IMR-90 (cell line): Measurements from ENCODE around the gene CNTN4. TPM values are rescaled to one million over a fixed set of nuclear protein-coding genes. Genes with fewer than 3 reads are reported as not detected.

Experiments
- ATAC-seq: fragments of 200-7000 bp; cut with Tn5 transposase; 2 replicates; pipeline ENCODE4 v1.9.1; 2020; ENCODE audit warnings: low read depth, mild to moderate bottlenecking, moderate library complexity
- BruUV-seq: library from RNA; stranded (reverse); fragments of 400-500 nt; replicated peaks from 2 replicates; lab custom pipeline; 2021; lab: Mats Ljungman, UMichigan
- CTCF ChIA-PET: fragments of 300-600 bp; formaldehyde crosslinking; extraction: SDS; loops from one replicate; lab custom pipeline; 2021; ENCODE audit warnings: antibody characterized with exemption; lab: Yijun Ruan, JAX
- POLR2A ChIA-PET: fragments of 300-600 bp; sonication (Branson Sonifier 250); formaldehyde crosslinking; loops from one replicate; lab custom pipeline; 2022; ENCODE audit warnings: antibody characterized with exemption; ENCODE audit not compliant: unreplicated experiment; lab: Charles Lee
- DNase-seq: peaks from one replicate; pipeline ENCODE4 v3.0.0; 2013
- H2AFZ ChIP-seq: replicated peaks from 2 replicates; pipeline ENCODE3; 2013; ENCODE audit warnings: low read length, mild to moderate bottlenecking; ENCODE audit not compliant: poor library complexity
- H2AK5ac ChIP-seq: 2 replicates; pipeline ENCODE4 v1.6.1; 2013; ENCODE audit warnings: low read depth, low read length, inconsistent platforms
- H2AK9ac ChIP-seq: replicated peaks from 2 replicates; pipeline ENCODE3; 2013; ENCODE audit warnings: mild to moderate bottlenecking, low read depth, low read length, moderate library complexity; ENCODE audit not compliant: poor library complexity
- H2BK120ac ChIP-seq: 2 replicates; pipeline ENCODE4 v1.6.1; 2013; ENCODE audit warnings: low read depth, low read length, inconsistent platforms
- H2BK15ac ChIP-seq: 3 replicates; pipeline ENCODE4 v1.6.1; 2013; ENCODE audit warnings: low read depth, low read length, inconsistent platforms
- H2BK20ac ChIP-seq: 2 replicates; pipeline ENCODE4 v1.6.1; 2013; ENCODE audit warnings: low read depth, mild to moderate bottlenecking, inconsistent platforms, low read length, moderate library complexity
- H2BK5ac ChIP-seq: 2 replicates; pipeline ENCODE4 v1.6.1; 2013; ENCODE audit warnings: mild to moderate bottlenecking, low read depth, low read length, inconsistent platforms; ENCODE audit not compliant: poor library complexity, severe bottlenecking
- H3K14ac ChIP-seq: replicated peaks from 2 replicates; pipeline ENCODE4 v1.6.1; 2013; ENCODE audit warnings: low read depth, low read length, inconsistent platforms
- H3K18ac ChIP-seq: 2 replicates; pipeline ENCODE4 v1.6.1; 2013; ENCODE audit warnings: low read depth, low read length, control low read depth
- H3K23ac ChIP-seq: 2 replicates; pipeline ENCODE4 v1.6.1; 2013; ENCODE audit warnings: low read depth, low read length, inconsistent platforms
- H3K27ac ChIP-seq: 2 replicates; pipeline ENCODE4 v1.5.1; 2013; ENCODE audit warnings: mild to moderate bottlenecking, control low read depth, low read length; ENCODE audit not compliant: insufficient read depth
- H3K27me3 ChIP-seq: 2 replicates; pipeline ENCODE4 v1.6.1; 2013; ENCODE audit warnings: low read length; ENCODE audit not compliant: control insufficient read depth, insufficient read depth
- H3K36me3 ChIP-seq: 2 replicates; pipeline ENCODE4 v1.6.1; 2013; ENCODE audit warnings: low read length, mixed read lengths; ENCODE audit not compliant: control insufficient read depth, insufficient read depth
- H3K4ac ChIP-seq: 2 replicates; pipeline ENCODE4 v1.6.1; 2013; ENCODE audit warnings: low read depth, low read length, inconsistent platforms
- H3K4me1 ChIP-seq: 2 replicates; pipeline ENCODE4 v1.6.1; 2013; ENCODE audit warnings: low read length, mixed read lengths; ENCODE audit not compliant: control insufficient read depth, insufficient read depth
- H3K4me2 ChIP-seq: 2 replicates; pipeline ENCODE4 v1.6.1; 2013; ENCODE audit warnings: low read depth, mild to moderate bottlenecking, control low read depth, low read length, moderate library complexity
- H3K4me3 ChIP-seq: 2 replicates; pipeline ENCODE4 v1.5.1; 2013; ENCODE audit warnings: low read depth, mild to moderate bottlenecking, control low read depth, low read length, moderate library complexity; ENCODE audit not compliant: insufficient read depth
- H3K56ac ChIP-seq: 2 replicates; pipeline ENCODE4 v1.6.1; 2013; ENCODE audit warnings: low read length, inconsistent platforms; ENCODE audit not compliant: insufficient read depth; ENCODE audit errors: extremely low read depth
- H3K79me1 ChIP-seq, 2 experiments: 2 replicates each; pipeline ENCODE4 v1.6.1; 2013; ENCODE audit warnings: low read length in 2 of 2, inconsistent platforms in 1 of 2, low read depth in 1 of 2
- H3K9ac ChIP-seq: 2 replicates; pipeline ENCODE4 v1.6.1; 2013; ENCODE audit warnings: low read depth, low read length, control low read depth
- H3K9me1 ChIP-seq: 2 replicates; pipeline ENCODE4 v1.6.1; 2013; ENCODE audit warnings: low read length, inconsistent platforms; ENCODE audit not compliant: insufficient read depth
- H3K9me3 ChIP-seq: 2 replicates; pipeline ENCODE4 v1.6.1; 2013; ENCODE audit warnings: low read length; ENCODE audit not compliant: control insufficient read depth, insufficient read depth
- H4K20me1 ChIP-seq: 2 replicates; pipeline ENCODE4 v1.6.1; 2013; ENCODE audit warnings: low read length, inconsistent platforms; ENCODE audit not compliant: insufficient read depth
- H4K5ac ChIP-seq: 2 replicates; pipeline ENCODE4 v1.6.1; 2013; ENCODE audit warnings: mild to moderate bottlenecking, low read depth, low read length, control low read depth
- H4K8ac ChIP-seq, 2 experiments: 2 replicates each; pipeline ENCODE4 v1.6.1; 2013; ENCODE audit warnings: low read depth in 2 of 2, low read length in 2 of 2, control low read depth in 1 of 2, inconsistent platforms in 1 of 2
- H4K91ac ChIP-seq: 2 replicates; pipeline ENCODE4 v1.6.1; 2013; ENCODE audit warnings: low read depth, low read length, inconsistent platforms; ENCODE audit not compliant: insufficient read depth
- BHLHE40 ChIP-seq: fragments of 150-350 bp; IDR thresholded peaks from 2 replicates; pipeline ENCODE4 v1.6.1; 2016; ENCODE audit warnings: mild to moderate bottlenecking, low read depth, low read length
- CEBPB ChIP-seq: IDR thresholded peaks from 2 replicates; pipeline ENCODE4 v1.6.1; 2012; ENCODE audit warnings: low read depth, low read length, improper control_type of control experiment
- CHD1 ChIP-seq: IDR thresholded peaks from 2 replicates; pipeline ENCODE4 v1.6.1; 2012; ENCODE audit warnings: low read depth, low read length, improper control_type of control experiment
- FOS ChIP-seq: fragments of 150-350 bp; IDR thresholded peaks from 2 replicates; pipeline ENCODE4 v1.6.1; 2016; ENCODE audit warnings: low read depth, low read length
- MAZ ChIP-seq: IDR thresholded peaks from 2 replicates; pipeline ENCODE4 v1.6.1; 2012; ENCODE audit warnings: low read depth, mild to moderate bottlenecking, low read length, improper control_type of control experiment, moderate library complexity, borderline replicate concordance
- MXI1 ChIP-seq: IDR thresholded peaks from 2 replicates; pipeline ENCODE4 v1.6.1; 2012; ENCODE audit warnings: low read depth, mild to moderate bottlenecking, low read length, moderate library complexity, borderline replicate concordance
- NFE2L2 ChIP-seq: fragments of 150-350 bp; IDR thresholded peaks from 2 replicates; pipeline ENCODE4 v1.6.1; 2016; ENCODE audit warnings: low read depth, mild to moderate bottlenecking, low read length
- POLR2A ChIP-seq: IDR thresholded peaks from 2 replicates; pipeline ENCODE4 v1.6.1; 2012; ENCODE audit warnings: mild to moderate bottlenecking, low read depth, low read length
- RAD21 ChIP-seq: IDR thresholded peaks from 2 replicates; pipeline ENCODE4 v1.6.1; 2012; ENCODE audit warnings: low read length, improper control_type of control experiment
- RCOR1 ChIP-seq: IDR thresholded peaks from 2 replicates; pipeline ENCODE4 v1.6.1; 2012; ENCODE audit warnings: mild to moderate bottlenecking, low read length, improper control_type of control experiment; ENCODE audit not compliant: insufficient replicate concordance
- RFX5 ChIP-seq: IDR thresholded peaks from 2 replicates; pipeline ENCODE4 v1.8.0; 2012; ENCODE audit warnings: low read depth, mild to moderate bottlenecking, low read length, moderate library complexity
- SMC3 ChIP-seq: fragments of 150-350 bp; IDR thresholded peaks from 2 replicates; pipeline ENCODE4 v1.6.1; 2016; ENCODE audit warnings: low read depth, mild to moderate bottlenecking, antibody characterized with exemption, low read length, moderate library complexity
- WGBS, 2 experiments: methylation state at CpG; one replicate each; pipeline versions ENCODE4 v1.1.5 to v1.1.7; 2013; ENCODE audit warnings: missing lambda C conversion rate in 2 of 2; ENCODE audit not compliant: insufficient read length in 1 of 2; ENCODE audit errors: extremely low coverage in 2 of 2; 5-methylcytosine and 5-hydroxymethylcytosine counted together
- dilution Hi-C: fragments of 300-500 bp; cut with HindIII; formaldehyde crosslinking; loops from one replicate; pipeline ENCODE4 v1.14.3; 2018; ENCODE audit warnings: low sequenced_read_pairs; ENCODE audit not compliant: unreplicated experiment
- in situ Hi-C: fragments of 300-500 bp; cut with MboI; formaldehyde crosslinking; loops from 3 replicates; pipeline ENCODE4 v1.14.3; 2019; ENCODE audit warnings: low sequenced_read_pairs, inconsistent platforms, mixed read lengths
- intact Hi-C: fragments of 100-400 bp; cut with micrococcal nuclease; formaldehyde crosslinking; loops from 2 replicates; pipeline ENCODE4 v1.10.0; 2022
- polyA plus RNA-seq, 3 experiments: library from polyadenylated mRNA; depleted of rRNA; stranded (reverse); fragments of >200 nt; gene quantifications; 2 replicates each; pipeline ENCODE4 v1.2.3, GENCODE V29; 2012; ENCODE audit warnings: low replicate concordance in 1 of 3
- total RNA-seq: library from RNA; depleted of rRNA; stranded (reverse); fragments of >200 nt; gene quantifications from 2 replicates; pipeline ENCODE4 v1.2.3, GENCODE V29; 2012
- TF ChIP-seq, protein P1 (sequence below): fragments of 150-350 bp; IDR thresholded peaks from 2 replicates; pipeline ENCODE4 v1.6.1; 2017; ENCODE audit warnings: mild to moderate bottlenecking, antibody characterized with exemption, low read length, low read depth
- TF ChIP-seq, protein P2 (sequence below): fragments of 150-350 bp; IDR thresholded peaks from 2 replicates; pipeline ENCODE4 v1.6.1; 2016; ENCODE audit warnings: low read depth, mild to moderate bottlenecking, low read length, moderate library complexity, borderline replicate concordance
- TF ChIP-seq, protein P3 (sequence below): conservative IDR thresholded peaks from 2 replicates; pipeline ENCODE4 v1.5.1; 2012; ENCODE audit warnings: mild to moderate bottlenecking, low read depth, low read length, improper control_type of control experiment

Gene CNTN4
- total and polyA plus RNA-seq, 2 of the 4 experiments (the other 2 are of a cell fraction) = under 0.01 TPM; not detected in 1

GRCh38 chr3:2218375-2218774 lies 119.7 kb downstream of the CNTN4 start:
- Histone ChIP-seq H3K56ac (no peak overlapping the region), H3K27me3 (no peaks in the 10 kb centered on the region), H4K8ac (no peak overlapping the region), H3K9ac (no peak overlapping the region), H2BK20ac (no peak overlapping the region), H3K23ac (no peak overlapping the region), H3K4me1 (no peaks in the 10 kb centered on the region), H3K9me3 (peaks cover 6% of the 10 kb centered on the region), H2AK9ac (no peak overlapping the region), H2BK5ac (no peak overlapping the region), H4K20me1 (no peaks in the 10 kb centered on the region), H2AK5ac (no peak overlapping the region), H2BK15ac (no peak overlapping the region), H3K18ac (no peak overlapping the region), H3K79me1 (no peaks in the 10 kb centered on the region), H3K14ac (no peak overlapping the region), H3K4ac (no peak overlapping the region), H2BK120ac (no peak overlapping the region), H4K91ac (no peak overlapping the region), H3K4me2 (no peak overlapping the region), H2AFZ (no peak overlapping the region), H3K36me3 (no peaks in the 10 kb centered on the region), H3K27ac (no peak overlapping the region), H3K4me3 (no peak overlapping the region), H3K9me1 (no peaks in the 10 kb centered on the region), H4K5ac (no peak overlapping the region)
- DNase-seq = no peak
- in situ Hi-C loops = no loop called here
- ATAC-seq = no peak
- intact Hi-C loops = no loop called here
- dilution Hi-C loops = no loop called here
- ChIA-PET CTCF (interaction anchor here (0.7 kb wide), 1 partner anchor 1148 kb away, joined by 3 read pairs; no protein-coding TSS in a partner anchor), POLR2A (no interaction called here)
- no TSS peak for BruUV-seq
- TF ChIP-seq, protein P1, sequence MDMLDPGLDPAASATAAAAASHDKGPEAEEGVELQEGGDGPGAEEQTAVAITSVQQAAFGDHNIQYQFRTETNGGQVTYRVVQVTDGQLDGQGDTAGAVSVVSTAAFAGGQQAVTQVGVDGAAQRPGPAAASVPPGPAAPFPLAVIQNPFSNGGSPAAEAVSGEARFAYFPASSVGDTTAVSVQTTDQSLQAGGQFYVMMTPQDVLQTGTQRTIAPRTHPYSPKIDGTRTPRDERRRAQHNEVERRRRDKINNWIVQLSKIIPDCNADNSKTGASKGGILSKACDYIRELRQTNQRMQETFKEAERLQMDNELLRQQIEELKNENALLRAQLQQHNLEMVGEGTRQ = no peak
- no peak for TF ChIP-seq FOS
- no peak for TF ChIP-seq BHLHE40
- TF ChIP-seq RAD21 = no peak
- no peak for TF ChIP-seq SMC3
- TF ChIP-seq RCOR1 = no peak
- TF ChIP-seq, protein P2, sequence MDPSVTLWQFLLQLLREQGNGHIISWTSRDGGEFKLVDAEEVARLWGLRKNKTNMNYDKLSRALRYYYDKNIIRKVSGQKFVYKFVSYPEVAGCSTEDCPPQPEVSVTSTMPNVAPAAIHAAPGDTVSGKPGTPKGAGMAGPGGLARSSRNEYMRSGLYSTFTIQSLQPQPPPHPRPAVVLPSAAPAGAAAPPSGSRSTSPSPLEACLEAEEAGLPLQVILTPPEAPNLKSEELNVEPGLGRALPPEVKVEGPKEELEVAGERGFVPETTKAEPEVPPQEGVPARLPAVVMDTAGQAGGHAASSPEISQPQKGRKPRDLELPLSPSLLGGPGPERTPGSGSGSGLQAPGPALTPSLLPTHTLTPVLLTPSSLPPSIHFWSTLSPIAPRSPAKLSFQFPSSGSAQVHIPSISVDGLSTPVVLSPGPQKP = no peak
- TF ChIP-seq CHD1 = no peak
- no peak for TF ChIP-seq RFX5
- TF ChIP-seq MXI1 = no peak
- no peak for TF ChIP-seq CEBPB
- no peak for TF ChIP-seq NFE2L2
- TF ChIP-seq MAZ = no peak
- TF ChIP-seq, protein P3, sequence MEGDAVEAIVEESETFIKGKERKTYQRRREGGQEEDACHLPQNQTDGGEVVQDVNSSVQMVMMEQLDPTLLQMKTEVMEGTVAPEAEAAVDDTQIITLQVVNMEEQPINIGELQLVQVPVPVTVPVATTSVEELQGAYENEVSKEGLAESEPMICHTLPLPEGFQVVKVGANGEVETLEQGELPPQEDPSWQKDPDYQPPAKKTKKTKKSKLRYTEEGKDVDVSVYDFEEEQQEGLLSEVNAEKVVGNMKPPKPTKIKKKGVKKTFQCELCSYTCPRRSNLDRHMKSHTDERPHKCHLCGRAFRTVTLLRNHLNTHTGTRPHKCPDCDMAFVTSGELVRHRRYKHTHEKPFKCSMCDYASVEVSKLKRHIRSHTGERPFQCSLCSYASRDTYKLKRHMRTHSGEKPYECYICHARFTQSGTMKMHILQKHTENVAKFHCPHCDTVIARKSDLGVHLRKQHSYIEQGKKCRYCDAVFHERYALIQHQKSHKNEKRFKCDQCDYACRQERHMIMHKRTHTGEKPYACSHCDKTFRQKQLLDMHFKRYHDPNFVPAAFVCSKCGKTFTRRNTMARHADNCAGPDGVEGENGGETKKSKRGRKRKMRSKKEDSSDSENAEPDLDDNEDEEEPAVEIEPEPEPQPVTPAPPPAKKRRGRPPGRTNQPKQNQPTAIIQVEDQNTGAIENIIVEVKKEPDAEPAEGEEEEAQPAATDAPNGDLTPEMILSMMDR = no peak
- no peak for TF ChIP-seq POLR2A
- WGBS, 2 experiments = no CpG with 5 or more reads among the region's 4 CpGs
